Kidney (tissue), 14 donors: Measurements from ENCODE around the gene CDADC1. TPM values are rescaled to one million over a fixed set of nuclear protein-coding genes. Genes with fewer than 3 reads are reported as not detected.

Experiments
- DNase-seq, 5 donors: peaks; one replicate each; pipeline ENCODE4 v3.0.0-alpha.2; 2013 to 2020
- FAIRE-seq: peaks from 2 replicates; lab custom pipeline; 2012; peaks lifted over from hg19 to GRCh38; lab: Jason Lieb, UNC
- H3K27ac ChIP-seq, 2 donors: one replicate each; pipeline ENCODE4 v1.7.0; 2013; ENCODE audit warnings: low read depth in 2 of 2, low read length in 2 of 2, inconsistent platforms in 1 of 2
- H3K27me3 ChIP-seq: one replicate; pipeline ENCODE4 v1.7.1; 2013; ENCODE audit warnings: low read length, inconsistent platforms; ENCODE audit not compliant: control insufficient read depth, insufficient read depth
- H3K36me3 ChIP-seq, 3 donors: one replicate each; pipeline versions ENCODE4 v1.7.0 to v1.7.1; 2013; ENCODE audit warnings: low read length in 3 of 3, control low read depth in 1 of 3, inconsistent platforms in 1 of 3; ENCODE audit not compliant: insufficient read depth in 3 of 3, control insufficient read depth in 2 of 3
- H3K4me1 ChIP-seq, 3 donors: one replicate each; pipeline versions ENCODE4 v1.7.0 to v1.7.1; 2013; ENCODE audit warnings: low read length in 3 of 3, inconsistent platforms in 1 of 3, low read depth in 1 of 3; ENCODE audit not compliant: control insufficient read depth in 2 of 3, insufficient read depth in 2 of 3
- H3K4me3 ChIP-seq, 3 donors: one replicate each; pipeline versions ENCODE4 v1.7.0 to v1.8.1; 2013; ENCODE audit warnings: low read length in 3 of 3, control low read depth in 1 of 3, inconsistent platforms in 1 of 3
- H3K9ac ChIP-seq, 3 donors: one replicate each; pipeline versions ENCODE4 v1.7.0 to v1.7.1; 2013; ENCODE audit warnings: low read length in 3 of 3, control low read depth in 1 of 3, inconsistent platforms in 1 of 3
- H3K9me3 ChIP-seq, 3 donors: one replicate each; pipeline versions ENCODE4 v1.7.0 to v1.7.1; 2013; ENCODE audit warnings: low read length in 3 of 3, control low read depth in 1 of 3, inconsistent platforms in 1 of 3; ENCODE audit not compliant: control insufficient read depth in 2 of 3, insufficient read depth in 1 of 3
- intact Hi-C: fragments of 100-400 bp; cut with DNase I; formaldehyde crosslinking; loops from one replicate; pipeline ENCODE4 v1.11.1; 2022
- polyA plus RNA-seq: library from polyadenylated mRNA; stranded (reverse); fragments of 350-450 nt; fragmentation: Illumina TruSeq; extraction: RNeasy Lipid Tissue Mini Kit (QIAGEN cat#74804); gene quantifications from one replicate; pipeline ENCODE4 v1.2.3, GENCODE V29; 2014; ENCODE audit warnings: low read depth, low replicate concordance; ENCODE audit not compliant: insufficient read depth
- total RNA-seq: library from RNA; stranded (reverse); fragmentation: NEBNext Ultra II Directional; extraction: Animal tissue kit (Norgen Biotek cat#: 25700); gene quantifications from one replicate; pipeline ENCODE4 v1.2.1, GENCODE V29; 2021
- TF ChIP-seq, protein P1 (sequence below): IDR thresholded peaks from 3 replicates; pipeline ENCODE4 v1.5.1; 2012; ENCODE audit warnings: mild to moderate bottlenecking, moderate library complexity, borderline replicate concordance; ENCODE audit not compliant: insufficient read depth; ENCODE audit errors: extremely low read depth
- donor health status: control.
- donor health status: control.
- donor health status: control.
- donor health status: control.
- donor health status: control.
- donor health status: DM: yes; HTN: yes; CAD: no.
- donor health status: Normal renal cell carcinoma (clear cell type).

Gene CDADC1
- total and polyA plus RNA-seq, 2 donors from 2014 or later: 8.3 to 12.2 TPM

DNA sequence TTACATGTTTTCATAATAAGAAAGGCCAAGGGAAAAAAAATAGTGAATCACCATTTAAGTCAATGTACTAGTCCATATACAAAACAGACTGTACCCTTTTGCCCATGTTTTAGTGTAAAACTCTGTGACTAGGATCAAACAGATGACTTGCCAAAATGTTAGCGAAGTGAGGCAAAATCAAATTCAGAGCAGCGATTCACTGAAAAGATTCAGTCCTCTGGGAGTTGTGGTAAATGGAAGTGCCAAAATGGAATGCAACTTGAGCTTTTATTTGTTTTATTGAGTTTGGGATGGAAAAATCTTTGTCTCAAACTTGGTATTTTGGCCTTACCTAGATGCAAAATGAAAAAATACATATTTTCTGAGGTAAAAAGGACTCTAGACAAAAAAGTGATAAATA, 9.1 kb downstream of the CDADC1 start:
- Histone ChIP-seq H3K9ac (no peak overlapping the region), H3K27ac (no peak overlapping the region), H3K9me3 (no peaks in the 10 kb centered on the region), H3K36me3 (peaks cover 2 to 30% (median 16%) of the 10 kb centered on the region in 3 donors), H3K4me1 (no peaks in the 10 kb centered on the region), H3K4me3 (no peak overlapping the region), H3K27me3 (no peaks in the 10 kb centered on the region)
- DNase-seq: no peak
- TF ChIP-seq, protein P1, sequence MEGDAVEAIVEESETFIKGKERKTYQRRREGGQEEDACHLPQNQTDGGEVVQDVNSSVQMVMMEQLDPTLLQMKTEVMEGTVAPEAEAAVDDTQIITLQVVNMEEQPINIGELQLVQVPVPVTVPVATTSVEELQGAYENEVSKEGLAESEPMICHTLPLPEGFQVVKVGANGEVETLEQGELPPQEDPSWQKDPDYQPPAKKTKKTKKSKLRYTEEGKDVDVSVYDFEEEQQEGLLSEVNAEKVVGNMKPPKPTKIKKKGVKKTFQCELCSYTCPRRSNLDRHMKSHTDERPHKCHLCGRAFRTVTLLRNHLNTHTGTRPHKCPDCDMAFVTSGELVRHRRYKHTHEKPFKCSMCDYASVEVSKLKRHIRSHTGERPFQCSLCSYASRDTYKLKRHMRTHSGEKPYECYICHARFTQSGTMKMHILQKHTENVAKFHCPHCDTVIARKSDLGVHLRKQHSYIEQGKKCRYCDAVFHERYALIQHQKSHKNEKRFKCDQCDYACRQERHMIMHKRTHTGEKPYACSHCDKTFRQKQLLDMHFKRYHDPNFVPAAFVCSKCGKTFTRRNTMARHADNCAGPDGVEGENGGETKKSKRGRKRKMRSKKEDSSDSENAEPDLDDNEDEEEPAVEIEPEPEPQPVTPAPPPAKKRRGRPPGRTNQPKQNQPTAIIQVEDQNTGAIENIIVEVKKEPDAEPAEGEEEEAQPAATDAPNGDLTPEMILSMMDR: no peak
- no peak for FAIRE-seq
- intact Hi-C loops: no loop called here

DNA sequence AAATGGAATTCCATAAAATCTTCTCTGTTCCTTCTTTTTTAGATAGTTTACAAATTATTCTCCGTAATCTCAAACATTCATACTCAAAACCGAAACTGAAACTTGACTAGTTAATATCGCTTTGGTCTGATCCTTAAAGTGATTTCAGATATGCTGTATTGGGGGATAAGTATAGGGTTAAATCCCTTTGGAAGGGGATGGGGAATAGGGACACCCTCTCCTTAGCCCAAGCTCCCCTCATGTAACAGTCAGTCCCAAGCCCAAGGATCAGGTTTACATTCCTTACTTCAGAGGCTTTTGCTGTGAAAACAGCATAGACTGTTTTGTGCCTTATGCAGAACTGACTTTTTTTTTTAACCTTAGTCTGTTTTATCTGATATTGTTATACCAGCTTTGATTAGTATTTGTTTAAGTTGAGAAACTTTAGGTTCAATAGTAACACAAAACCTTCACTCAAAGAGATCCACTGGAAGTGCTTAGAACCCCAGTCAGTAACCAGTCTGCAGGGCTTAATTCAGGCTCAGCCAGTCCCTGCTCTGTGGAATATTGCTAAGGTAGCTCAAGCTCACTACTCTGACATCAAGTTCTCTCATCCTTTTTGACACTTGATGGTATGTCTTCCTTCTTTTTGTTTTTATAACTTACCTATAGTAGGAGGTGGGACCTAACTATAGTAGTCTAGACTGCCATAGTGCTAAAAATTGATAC, 10.5 kb downstream of the CDADC1 start:
- Histone ChIP-seq H3K27ac (no peak overlapping the region), H3K4me3 (peak overlapping the region in 2 of 3 donors; percentile 21 to 47), H3K9ac (peak overlapping the region in 1 of 3 donors; percentile 1), H3K9me3 (no peaks in the 10 kb centered on the region), H3K27me3 (no peaks in the 10 kb centered on the region), H3K36me3 (peaks cover 2 to 30% (median 16%) of the 10 kb centered on the region in 3 donors), H3K4me1 (no peaks in the 10 kb centered on the region)
- FAIRE-seq: no peak
- TF ChIP-seq, protein P1: no peak
- DNase-seq: no peak
- intact Hi-C loops: no loop called here

DNA sequence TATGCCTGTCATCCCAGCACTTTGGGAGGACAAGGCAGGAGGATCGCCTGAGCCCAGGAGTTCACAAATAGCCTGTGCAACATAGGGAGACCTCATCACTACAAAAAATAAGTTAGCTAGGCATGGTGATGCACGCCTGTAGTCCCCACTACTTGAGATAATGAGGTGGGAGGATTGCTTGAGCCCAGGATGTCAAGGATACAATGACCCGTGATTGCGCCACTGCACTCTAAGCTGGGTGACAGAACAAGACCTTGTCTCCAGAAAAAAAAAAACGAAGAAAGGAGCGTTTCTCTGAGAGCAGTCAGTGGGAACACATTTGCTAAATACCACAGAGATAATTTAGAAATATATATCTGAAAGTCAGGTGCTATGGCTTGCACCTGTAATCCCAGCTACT, 11.9 kb downstream of the CDADC1 start:
- peaks cover 2 to 26% (median 16%) of the 10 kb centered on the region in 3 donors for H3K36me3 ChIP-seq
- no peaks in the 10 kb centered on the region for H3K27me3 ChIP-seq
- H3K9me3 ChIP-seq: no peaks in the 10 kb centered on the region
- H3K4me3 ChIP-seq: no peak overlapping the region
- FAIRE-seq: no peak
- no peak overlapping the region for H3K27ac ChIP-seq
- TF ChIP-seq, protein P1: no peak
- no peak overlapping the region for H3K9ac ChIP-seq
- intact Hi-C loops: no loop called here
- DNase-seq: no peak
- H3K4me1 ChIP-seq: no peaks in the 10 kb centered on the region
